GM23248 (cell line): ENCODE measurements around the gene CAPN2.

Source experiments
- EZH2 ChIP-seq: fragments of 200-600 bp; sonication (generic); IDR thresholded peaks from 2 replicates; pipeline ENCODE4 v1.6.1; 2018; ENCODE audit warnings: antibody characterized with exemption, mild to moderate bottlenecking; ENCODE audit not compliant: insufficient read depth, poor library complexity, severe bottlenecking
- EZH2phosphoT487 ChIP-seq: fragments of 200-600 bp; sonication (generic); IDR thresholded peaks from 2 replicates; pipeline ENCODE4 v1.6.1; 2018; ENCODE audit warnings: antibody characterized with exemption, moderate library complexity, mild to moderate bottlenecking, low read depth; ENCODE audit not compliant: insufficient read depth

GRCh38 chr1:223727541-223727940 lies 15.2 kb downstream of the CAPN2 start:
- TF ChIP-seq EZH2phosphoT487 (no peak), EZH2 (no peak)
